Upper lobe of right lung (tissue), 1 donor: ENCODE data around the gene PLCB4. TPM values are rescaled to one million over a fixed set of nuclear protein-coding genes. Genes with fewer than 3 reads are reported as not detected.
A peak's percentile ranks its signal among the peaks of the same experiment; 100 is the strongest.

Source experiments
- ATAC-seq: fragments of 200-7000 bp; cut with Tn5 transposase; one replicate; pipeline ENCODE4 v1.9.1; 2020; ENCODE audit warnings: mild to moderate bottlenecking, moderate library complexity
- DNase-seq: peaks from one replicate; pipeline ENCODE4 v3.0.0-alpha.2; 2020
- H3K27ac ChIP-seq: fragments of 200-600 bp; one replicate; pipeline ENCODE4 v1.8.0; 2022
- H3K27me3 ChIP-seq: fragments of 200-600 bp; one replicate; pipeline ENCODE4 v1.8.0; 2022; ENCODE audit warnings: mild to moderate bottlenecking
- H3K36me3 ChIP-seq: fragments of 200-600 bp; one replicate; pipeline ENCODE4 v1.8.0; 2022
- H3K4me1 ChIP-seq: fragments of 200-600 bp; one replicate; pipeline ENCODE4 v1.8.0; 2022
- H3K4me3 ChIP-seq: fragments of 200-600 bp; one replicate; pipeline ENCODE4 v1.8.0; 2022; ENCODE audit warnings: mild to moderate bottlenecking
- H3K9me3 ChIP-seq: fragments of 200-600 bp; one replicate; pipeline ENCODE4 v1.8.0; 2022
- CTCF ChIP-seq: fragments of 200-600 bp; IDR thresholded peaks from one replicate; pipeline ENCODE4 v1.8.0; 2022; ENCODE audit warnings: antibody characterized with exemption
- intact Hi-C: fragments of 100-400 bp; cut with DNase I; formaldehyde crosslinking; loops from one replicate; pipeline ENCODE4 v1.11.0; 2022
- total RNA-seq: library from RNA; stranded (reverse); fragmentation: NEBNext Ultra II Directional; extraction: Animal tissue kit (Norgen Biotek cat#: 25700); gene quantifications from one replicate; pipeline ENCODE4 v1.2.1, GENCODE V29; 2021
- donor health status: DM: no; HTN: yes; CAD: no; lungs with severe emphysema.

The PLCB4 gene
- total RNA-seq, 1 donor from 2014 or later, result 7.9 TPM

GRCh38 chr20:9262653-9263194, 193.8 kb downstream of the PLCB4 start:
- Histone ChIP-seq H3K9me3 (no peaks in the 10 kb centered on the region), H3K4me3 (no peak overlapping the region), H3K4me1 (no peaks in the 10 kb centered on the region), H3K27me3 (no peaks in the 10 kb centered on the region), H3K36me3 (no peaks in the 10 kb centered on the region), H3K27ac (peak overlapping the region; percentile 53)
- intact Hi-C loops, result no loop called here
- DNase-seq (no peak), ATAC-seq (peak; percentile 62)
- TF ChIP-seq CTCF, result no peak

- Histone ChIP-seq H3K9me3 (no peaks in the 10 kb centered on the region), H3K36me3 (no peaks in the 10 kb centered on the region), H3K4me1 (no peaks in the 10 kb centered on the region), H3K27me3 (no peaks in the 10 kb centered on the region), H3K4me3 (no peak overlapping the region), H3K27ac (no peak overlapping the region)
- intact Hi-C loops, result no loop called here
- no peak for TF ChIP-seq CTCF
- DNase-seq (no peak), ATAC-seq (no peak)
Measured at GRCh38 chr20:9269280-9269971, 200.5 kb downstream of the PLCB4 start.

DNA sequence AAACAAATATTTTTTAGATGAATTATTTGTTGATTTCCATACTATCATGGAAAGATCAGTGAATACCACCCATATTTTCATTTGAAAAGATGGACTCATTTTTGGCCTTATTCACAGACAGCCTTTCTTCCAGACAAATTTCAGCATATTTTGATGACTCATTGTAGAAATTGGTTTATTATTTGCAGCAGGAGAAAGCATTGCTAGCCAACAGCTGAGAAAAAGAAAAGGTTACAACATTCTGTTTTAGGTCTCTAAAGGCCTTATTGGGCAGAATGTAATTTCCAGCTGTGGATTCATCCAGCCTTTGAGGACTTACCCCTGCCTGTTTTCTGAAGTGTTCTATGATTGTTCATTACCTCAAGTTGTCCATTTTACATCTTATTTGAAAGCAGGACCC, 201.9 kb downstream of the PLCB4 start:
- TF ChIP-seq CTCF, result no peak
- no peaks in the 10 kb centered on the region for H3K27me3 ChIP-seq
- no peak overlapping the region for H3K27ac ChIP-seq
- intact Hi-C loops, result no loop called here
- no peaks in the 10 kb centered on the region for H3K4me1 ChIP-seq
- H3K9me3 ChIP-seq, result no peaks in the 10 kb centered on the region
- H3K4me3 ChIP-seq, result no peak overlapping the region
- H3K36me3 ChIP-seq, result no peaks in the 10 kb centered on the region
- DNase-seq (no peak), ATAC-seq (no peak)

GRCh38 chr20:9276966-9277468, 208.1 kb downstream of the PLCB4 start:
- DNase-seq, result no peak
- intact Hi-C loops, result no loop called here

DNA sequence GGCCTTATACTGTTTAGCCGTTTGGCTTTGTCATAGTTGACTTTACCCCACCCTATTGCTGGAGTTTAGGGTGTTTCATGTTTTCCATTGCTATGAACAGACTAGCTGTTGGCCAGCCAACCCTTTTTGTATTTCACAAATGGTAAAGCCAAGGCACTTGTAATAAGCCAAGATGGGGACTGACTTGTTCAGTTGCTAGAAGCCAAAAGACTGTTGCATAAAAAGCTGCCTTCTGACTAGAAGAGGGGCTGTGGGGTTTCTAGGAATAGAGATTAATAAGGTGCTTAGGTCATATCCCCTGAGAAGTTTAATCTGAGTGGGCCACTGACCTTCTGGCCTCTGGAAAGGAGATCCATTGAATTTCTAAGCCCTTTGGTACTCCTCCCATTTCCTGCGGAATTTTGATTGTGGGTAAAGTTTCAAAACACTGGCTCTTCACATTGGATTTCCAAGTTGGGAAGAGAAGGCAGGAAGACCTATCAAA, 211.1 kb downstream of the PLCB4 start:
- Histone ChIP-seq H3K27ac (peak overlapping the region; percentile 3), H3K9me3 (no peaks in the 10 kb centered on the region), H3K27me3 (no peaks in the 10 kb centered on the region), H3K4me3 (no peak overlapping the region), H3K36me3 (no peaks in the 10 kb centered on the region), H3K4me1 (no peaks in the 10 kb centered on the region)
- intact Hi-C loops, result no loop called here
- ATAC-seq, result no peak
- no peak for DNase-seq
- TF ChIP-seq CTCF, result no peak

More at GRCh38 chr20:9276966-9277468, 208.1 kb downstream of the PLCB4 start:
- Histone ChIP-seq H3K4me3 (no peak overlapping the region), H3K9me3 (no peaks in the 10 kb centered on the region), H3K27me3 (no peaks in the 10 kb centered on the region), H3K27ac (no peak overlapping the region), H3K4me1 (no peaks in the 10 kb centered on the region), H3K36me3 (no peaks in the 10 kb centered on the region)
- no peak for ATAC-seq
- TF ChIP-seq CTCF, result no peak
